ENCODE results near the gene COL27A1.

- TF ChIP-seq, protein P1, sequence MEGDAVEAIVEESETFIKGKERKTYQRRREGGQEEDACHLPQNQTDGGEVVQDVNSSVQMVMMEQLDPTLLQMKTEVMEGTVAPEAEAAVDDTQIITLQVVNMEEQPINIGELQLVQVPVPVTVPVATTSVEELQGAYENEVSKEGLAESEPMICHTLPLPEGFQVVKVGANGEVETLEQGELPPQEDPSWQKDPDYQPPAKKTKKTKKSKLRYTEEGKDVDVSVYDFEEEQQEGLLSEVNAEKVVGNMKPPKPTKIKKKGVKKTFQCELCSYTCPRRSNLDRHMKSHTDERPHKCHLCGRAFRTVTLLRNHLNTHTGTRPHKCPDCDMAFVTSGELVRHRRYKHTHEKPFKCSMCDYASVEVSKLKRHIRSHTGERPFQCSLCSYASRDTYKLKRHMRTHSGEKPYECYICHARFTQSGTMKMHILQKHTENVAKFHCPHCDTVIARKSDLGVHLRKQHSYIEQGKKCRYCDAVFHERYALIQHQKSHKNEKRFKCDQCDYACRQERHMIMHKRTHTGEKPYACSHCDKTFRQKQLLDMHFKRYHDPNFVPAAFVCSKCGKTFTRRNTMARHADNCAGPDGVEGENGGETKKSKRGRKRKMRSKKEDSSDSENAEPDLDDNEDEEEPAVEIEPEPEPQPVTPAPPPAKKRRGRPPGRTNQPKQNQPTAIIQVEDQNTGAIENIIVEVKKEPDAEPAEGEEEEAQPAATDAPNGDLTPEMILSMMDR (IDR thresholded peaks at IDR 0.05; ENCODE audit: borderline replicate concordance, extremely low read depth, low read length, poor library complexity, severe bottlenecking), result no peak
- no peak for TF ChIP-seq EZH2 (IDR thresholded peaks at IDR 0.05; ENCODE audit: borderline replicate concordance, low read depth, low read length, severe bottlenecking)
These were observed 68.4 kb downstream of the COL27A1 start for GRCh38 chr9:114223564-114224246.
